HAP-1 (cell line): ENCODE results near the gene SPOPL.
"Not testable (repeated sequence)": the region's sequence is repeated elsewhere in the genome, so short reads cannot be mapped to it uniquely, and the experiment has no call there.

Experiments used
- DNase-seq, 2 experiments: peaks; one replicate each; pipeline ENCODE4 v3.0.0-alpha.2; 2016 to 2020; ENCODE audit warnings: low spot score in 2 of 2
- H3K27me3 ChIP-seq: fragments of 250-450 bp; sonication (Bioruptor Pico); 2 replicates; pipeline ENCODE4 v1.5.1; 2020; ENCODE audit warnings: low read depth, mild to moderate bottlenecking, moderate library complexity
- H3K36me3 ChIP-seq: fragments of 250-450 bp; sonication (Bioruptor Pico); replicated peaks from 2 replicates; pipeline ENCODE4 v1.5.1; 2020; ENCODE audit warnings: mild to moderate bottlenecking
- H3K4me1 ChIP-seq: fragments of 250-450 bp; sonication (Bioruptor Pico); 2 replicates; pipeline ENCODE4 v1.5.1; 2020; ENCODE audit warnings: mild to moderate bottlenecking
- H3K4me3 ChIP-seq: fragments of 250-450 bp; sonication (Bioruptor Pico); 2 replicates; pipeline ENCODE4 v1.5.1; 2020; ENCODE audit warnings: mild to moderate bottlenecking, moderate library complexity
- H3K9me3 ChIP-seq: fragments of 250-450 bp; sonication (Bioruptor Pico); 2 replicates; pipeline ENCODE4 v1.5.1; 2020; ENCODE audit warnings: mild to moderate bottlenecking, moderate library complexity
- in situ Hi-C: fragments of 300-500 bp; cut with MboI; formaldehyde crosslinking; loops from 3 replicates; pipeline ENCODE4 v1.14.3; 2020; ENCODE audit warnings: low sequenced_read_pairs, inconsistent platforms, mixed read lengths

SPOPL gene

GRCh38 chr2:138501425-138502254 lies at the start of gene SPOPL:
Gene SPOPL (plus strand): TSS chr2:138501770. CDS start chr2:138550217, 48,447 bp downstream.
- Histone ChIP-seq H3K9me3 (no peaks in the 10 kb centered on the region), H3K36me3 (no peaks in the 10 kb centered on the region), H3K4me3 (peak within 1 kb of the TSS; percentile 68), H3K4me1 (peaks cover 14% of the 10 kb centered on the region; the same call in 1 of the 2 replicates), H3K27me3 (no peaks in the 10 kb centered on the region)
- in situ Hi-C loops: no loop called here
- DNase-seq: peak; percentile 71 to 93

DNA sequence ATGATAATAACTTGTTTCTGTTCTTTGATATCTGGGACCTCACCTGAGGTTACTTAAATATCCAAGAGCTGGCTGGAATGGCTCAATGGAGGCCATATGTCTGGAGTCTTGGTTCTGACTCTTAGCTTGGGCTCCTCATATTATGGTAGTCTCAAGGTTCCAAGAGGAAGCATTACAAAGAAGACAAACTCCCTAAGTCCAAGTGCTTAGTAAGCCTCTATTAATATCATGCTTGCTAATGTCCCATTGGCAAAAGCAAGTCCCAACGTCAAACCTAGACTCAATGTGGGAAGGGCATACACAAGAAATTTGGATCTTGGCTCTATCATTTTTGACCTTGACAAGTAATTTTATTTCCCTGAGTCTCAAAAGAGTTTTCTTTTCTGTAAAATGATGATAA lies 49.2 kb upstream of the SPOPL start:
- in situ Hi-C loops: no loop called here
- H3K4me3 ChIP-seq: no peak overlapping the region
- no peak for DNase-seq

DNA sequence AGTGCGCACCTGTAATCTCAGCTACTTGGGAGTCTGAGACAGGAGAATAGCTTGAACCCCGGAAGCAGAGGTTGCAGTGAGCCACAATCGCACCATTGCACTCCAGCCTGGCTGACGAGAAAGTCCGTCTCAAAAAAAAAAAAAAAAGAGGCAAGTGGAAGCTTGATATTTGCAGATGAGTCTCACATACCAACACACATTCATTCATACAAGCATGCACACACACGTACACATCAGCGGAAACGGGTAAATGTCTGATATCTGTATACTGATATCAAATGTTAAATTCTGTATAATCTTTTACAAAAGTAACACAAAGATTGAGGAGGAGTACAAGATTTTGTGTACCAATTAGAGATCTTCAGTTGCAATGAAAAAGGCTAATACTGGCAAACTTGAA lies 47.8 kb upstream of the SPOPL start:
- in situ Hi-C loops: no loop called here
- Histone ChIP-seq H3K36me3 (no peaks in the 10 kb centered on the region), H3K9me3 (no peaks in the 10 kb centered on the region; the same call in 1 of the 2 replicates), H3K4me3 (no peak overlapping the region), H3K27me3 (no peaks in the 10 kb centered on the region), H3K4me1 (peaks cover 5% of the 10 kb centered on the region)
- DNase-seq: no peak

More for the DNA sequence above, 49.2 kb upstream of the SPOPL start:
- no peaks in the 10 kb centered on the region; the same call in 1 of the 2 replicates for H3K9me3 ChIP-seq
- no peaks in the 10 kb centered on the region for H3K36me3 ChIP-seq
- no peaks in the 10 kb centered on the region for H3K27me3 ChIP-seq
- peaks cover 5% of the 10 kb centered on the region for H3K4me1 ChIP-seq

GRCh38 chr2:138454761-138455160 lies 46.8 kb upstream of the SPOPL start:
- Histone ChIP-seq H3K36me3 (no peaks in the 10 kb centered on the region), H3K4me1 (peaks cover 5% of the 10 kb centered on the region), H3K27me3 (no peaks in the 10 kb centered on the region), H3K9me3 (no peaks in the 10 kb centered on the region; the same call in 1 of the 2 replicates), H3K4me3 (no peak overlapping the region)
- DNase-seq: no peak
- in situ Hi-C loops: no loop called here

GRCh38 chr2:138455275-138455674 lies 46.3 kb upstream of the SPOPL start:
- Histone ChIP-seq H3K9me3 (no peaks in the 10 kb centered on the region; the same call in 1 of the 2 replicates), H3K36me3 (no peaks in the 10 kb centered on the region), H3K27me3 (no peaks in the 10 kb centered on the region), H3K4me1 (peaks cover 5% of the 10 kb centered on the region), H3K4me3 (no peak overlapping the region)
- in situ Hi-C loops: no loop called here
- DNase-seq: no peak

DNA sequence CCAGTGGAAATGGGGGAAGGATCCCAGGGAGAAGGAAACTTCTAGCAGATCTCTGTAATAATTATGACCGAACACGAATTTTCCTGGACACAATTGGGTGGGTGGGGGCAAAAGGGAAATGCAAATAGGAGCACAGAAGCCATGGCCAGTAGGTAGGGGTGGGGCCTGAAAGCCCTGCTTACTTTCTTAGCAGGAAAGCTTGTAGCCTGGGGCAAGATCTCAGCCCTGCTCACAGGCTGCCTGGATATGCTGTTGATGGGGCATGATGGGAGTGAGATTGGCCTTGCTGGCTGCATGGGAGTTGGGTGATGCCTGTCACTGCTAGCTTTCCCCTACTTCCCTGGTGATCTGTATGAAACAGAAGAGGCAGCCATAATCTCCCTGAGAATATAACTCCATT lies 45.9 kb upstream of the SPOPL start:
- peak in 1 of 2 experiments; percentile 44 for DNase-seq
- in situ Hi-C loops: no loop called here
- no peaks in the 10 kb centered on the region for H3K36me3 ChIP-seq

DNA sequence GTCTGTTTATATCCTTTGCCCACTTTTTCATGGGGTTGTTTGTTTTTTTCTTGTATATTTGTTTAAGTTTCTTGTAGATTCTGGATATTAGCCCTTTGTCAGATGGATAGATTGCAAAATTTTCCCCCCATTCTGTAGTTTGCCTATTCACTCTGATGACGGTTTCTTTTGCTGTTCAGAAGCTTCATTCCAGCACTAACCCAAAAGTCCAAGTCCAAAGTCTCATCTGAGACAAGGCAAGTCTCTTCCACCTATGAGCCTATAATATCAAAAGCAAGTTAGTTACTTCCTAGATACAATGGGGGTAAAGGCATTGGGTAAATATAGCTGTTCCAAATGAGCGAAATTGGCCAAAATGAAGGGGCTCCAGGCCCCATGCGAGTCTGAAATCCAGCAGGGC lies 38.9 kb upstream of the SPOPL start:
- H3K9me3 ChIP-seq, H3K36me3 ChIP-seq, H3K4me1 ChIP-seq, DNase-seq, in situ Hi-C loops, H3K4me3 ChIP-seq, H3K27me3 ChIP-seq: not testable (repeated sequence)

More for the DNA sequence above, 45.9 kb upstream of the SPOPL start:
- no peaks in the 10 kb centered on the region; the same call in 1 of the 2 replicates for H3K9me3 ChIP-seq
- no peaks in the 10 kb centered on the region for H3K27me3 ChIP-seq
- no peak overlapping the region for H3K4me3 ChIP-seq
- peaks cover 5% of the 10 kb centered on the region for H3K4me1 ChIP-seq

GRCh38 chr2:138468617-138469016 lies 33.0 kb upstream of the SPOPL start:
- Histone ChIP-seq H3K9me3 (no peaks in the 10 kb centered on the region), H3K36me3 (no peaks in the 10 kb centered on the region), H3K4me1 (no peaks in the 10 kb centered on the region), H3K4me3 (no peak overlapping the region), H3K27me3 (no peaks in the 10 kb centered on the region)
- DNase-seq: no peak
- in situ Hi-C loops: no loop called here

- no peaks in the 10 kb centered on the region for H3K9me3 ChIP-seq
- H3K4me3 ChIP-seq: no peak overlapping the region
- H3K27me3 ChIP-seq: no peaks in the 10 kb centered on the region
- no peaks in the 10 kb centered on the region for H3K36me3 ChIP-seq
- in situ Hi-C loops: no loop called here
- no peak for DNase-seq
- no peaks in the 10 kb centered on the region for H3K4me1 ChIP-seq
Observed at GRCh38 chr2:138469411-138469810, 32.2 kb upstream of the SPOPL start.

DNA sequence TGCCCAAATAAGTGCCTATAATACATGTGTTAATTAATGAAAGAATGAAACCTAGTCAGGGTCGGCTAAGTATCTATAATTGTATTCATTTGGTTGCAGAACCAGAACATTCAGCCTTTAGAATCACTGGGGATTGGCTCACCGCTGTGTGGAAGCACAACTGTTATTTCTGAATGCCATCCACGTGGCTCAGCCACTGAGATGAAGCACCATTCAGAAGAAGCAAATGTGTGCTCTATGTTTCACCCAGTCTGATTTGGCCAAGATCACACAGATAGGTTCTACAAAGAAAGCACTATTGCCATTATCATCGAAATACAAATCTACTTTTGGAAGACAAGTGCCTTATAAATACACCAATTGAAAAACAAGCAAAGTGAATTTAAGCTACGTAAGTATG lies 30.6 kb upstream of the SPOPL start:
- DNase-seq: no peak
- Histone ChIP-seq H3K27me3 (no peaks in the 10 kb centered on the region), H3K9me3 (no peaks in the 10 kb centered on the region), H3K36me3 (no peaks in the 10 kb centered on the region), H3K4me1 (no peaks in the 10 kb centered on the region), H3K4me3 (no peak overlapping the region)
- in situ Hi-C loops: no loop called here

DNA sequence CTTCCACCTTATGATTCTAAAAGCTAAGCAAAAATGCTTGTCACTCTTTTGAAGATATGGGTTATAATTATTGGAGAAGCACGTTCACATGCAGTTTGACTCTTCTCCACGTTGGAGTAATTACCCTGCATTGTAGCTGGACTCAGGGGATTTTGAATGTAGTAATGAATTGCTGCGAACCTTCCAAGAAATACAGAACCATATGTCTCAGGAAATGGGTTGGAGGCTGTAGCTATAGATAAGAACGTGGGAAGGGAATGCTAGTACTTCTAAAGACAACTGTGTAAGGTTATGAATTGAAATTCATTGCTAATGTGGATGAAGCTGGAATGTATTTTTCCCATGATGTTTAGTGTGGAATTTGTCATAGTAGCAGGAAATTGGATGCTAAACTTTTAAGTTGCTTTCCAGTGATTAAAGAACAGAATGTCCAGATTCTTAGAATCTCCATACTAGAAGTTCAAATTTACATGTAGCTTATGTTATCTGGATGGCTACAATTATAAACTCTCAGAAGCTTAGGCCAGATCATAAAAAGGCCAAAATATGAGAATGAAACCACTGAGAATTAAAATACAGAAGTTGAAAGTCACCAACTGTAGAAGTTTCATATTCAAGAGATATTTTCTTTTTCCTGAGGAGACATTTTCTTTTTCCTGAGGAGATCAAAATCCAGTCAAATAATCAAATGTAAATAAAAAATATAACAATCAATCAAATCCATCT lies 27.3 kb upstream of the SPOPL start:
- no peak for DNase-seq
- no peak overlapping the region for H3K4me3 ChIP-seq
- no peaks in the 10 kb centered on the region for H3K9me3 ChIP-seq
- in situ Hi-C loops: no loop called here
- no peaks in the 10 kb centered on the region for H3K27me3 ChIP-seq
- H3K4me1 ChIP-seq: no peaks in the 10 kb centered on the region
- no peaks in the 10 kb centered on the region for H3K36me3 ChIP-seq

DNA sequence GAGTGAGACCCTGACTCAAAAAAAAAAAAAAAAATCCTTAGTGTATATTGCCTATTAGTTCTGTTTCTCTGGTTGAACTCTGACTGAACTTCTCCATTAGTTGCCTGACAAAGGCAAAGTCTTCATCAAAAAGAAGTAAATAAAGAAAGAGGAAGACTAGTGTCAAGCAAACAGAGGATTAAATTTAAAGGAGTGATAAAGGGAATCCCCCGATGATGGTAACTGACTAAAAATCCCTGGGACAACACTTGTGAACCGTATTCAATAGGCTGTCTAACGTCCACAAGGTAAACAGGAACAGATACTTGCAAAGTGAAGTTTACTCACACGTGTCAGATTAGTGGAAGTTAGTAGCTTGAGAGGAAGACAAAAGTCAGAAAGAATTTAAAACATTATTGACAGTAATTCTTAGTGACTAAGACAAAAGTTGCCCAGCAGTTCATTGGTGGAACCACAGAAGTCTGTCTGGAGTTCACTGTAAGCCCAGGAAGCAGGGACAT lies 26.2 kb upstream of the SPOPL start:
- Histone ChIP-seq H3K4me1 (no peaks in the 10 kb centered on the region), H3K27me3 (no peaks in the 10 kb centered on the region), H3K9me3 (no peaks in the 10 kb centered on the region), H3K4me3 (no peak overlapping the region), H3K36me3 (no peaks in the 10 kb centered on the region)
- in situ Hi-C loops: no loop called here
- no peak for DNase-seq

DNA sequence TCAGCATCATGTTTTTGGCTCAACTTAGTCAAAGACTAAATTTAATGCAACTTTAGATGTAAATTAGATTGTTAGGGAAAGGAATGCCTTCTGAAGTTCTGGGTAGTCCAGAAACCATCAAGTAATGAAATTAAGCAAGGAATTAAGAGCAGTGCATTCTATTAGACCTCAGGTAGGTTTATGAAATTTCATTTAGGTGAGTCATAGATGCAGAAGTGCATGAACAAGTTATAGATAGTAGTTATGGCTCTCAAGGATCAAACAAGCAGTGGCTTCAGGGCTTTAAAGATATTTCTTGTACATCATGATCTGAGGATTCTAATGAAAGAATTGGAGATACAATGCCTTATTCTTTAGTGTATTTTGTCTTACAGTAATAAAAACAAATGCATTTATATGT lies 25.4 kb upstream of the SPOPL start:
- DNase-seq: no peak
- Histone ChIP-seq H3K4me3 (no peak overlapping the region), H3K36me3 (no peaks in the 10 kb centered on the region), H3K4me1 (no peaks in the 10 kb centered on the region), H3K27me3 (no peaks in the 10 kb centered on the region), H3K9me3 (no peaks in the 10 kb centered on the region)
- in situ Hi-C loops: no loop called here

- no peaks in the 10 kb centered on the region for H3K9me3 ChIP-seq
- no peak overlapping the region for H3K4me3 ChIP-seq
- no peaks in the 10 kb centered on the region for H3K36me3 ChIP-seq
- DNase-seq: no peak
- H3K27me3 ChIP-seq: no peaks in the 10 kb centered on the region
- in situ Hi-C loops: no loop called here
- no peaks in the 10 kb centered on the region for H3K4me1 ChIP-seq
Observed at GRCh38 chr2:138476940-138477339, 24.6 kb upstream of the SPOPL start.
